Measurements from ENCODE around the gene SDK2.
"Not testable (repeated sequence)": the region's sequence is repeated elsewhere in the genome, so short reads cannot be mapped to it uniquely, and the experiment has no call there.

SDK2 gene

GRCh38 chr17:73342050-73342522 is 302.2 kb downstream of the SDK2 start:
- peak; percentile 98 for DNase-seq (ENCODE audit: low spot score)

GRCh38 chr17:73341350-73342049 is 302.7 kb downstream of the SDK2 start:
- DNase-seq (ENCODE audit: low spot score), result no peak

- DNase-seq (ENCODE audit: low spot score), result no peak
Measured at GRCh38 chr17:73340093-73340596, 304.1 kb downstream of the SDK2 start.

GRCh38 chr17:73338566-73339197 is 305.6 kb downstream of the SDK2 start:
- DNase-seq (ENCODE audit: low spot score), result no peak

GRCh38 chr17:73338050-73338521 is 306.2 kb downstream of the SDK2 start:
- peak; percentile 45 for DNase-seq (ENCODE audit: low spot score)

GRCh38 chr17:73337330-73337710 is 306.9 kb downstream of the SDK2 start:
- DNase-seq (ENCODE audit: low spot score), result no peak

- DNase-seq (ENCODE audit: low spot score), result no peak
Measured at GRCh38 chr17:73336408-73337329, 307.6 kb downstream of the SDK2 start.

- no peak for DNase-seq (ENCODE audit: low spot score)
Measured at GRCh38 chr17:73335591-73336407, 308.4 kb downstream of the SDK2 start.

- DNase-seq (ENCODE audit: low spot score), result no peak
Measured at GRCh38 chr17:73334771-73335513, 309.3 kb downstream of the SDK2 start.

GRCh38 chr17:73333445-73333844 is 310.8 kb downstream of the SDK2 start:
- DNase-seq (ENCODE audit: low spot score), result not testable (repeated sequence)

- DNase-seq (ENCODE audit: low spot score), result no peak
Measured at GRCh38 chr17:73331060-73331459, 313.2 kb downstream of the SDK2 start.

GRCh38 chr17:73327676-73328075 is 316.6 kb downstream of the SDK2 start:
- no peak for DNase-seq (ENCODE audit: low spot score)

- DNase-seq (ENCODE audit: low spot score), result no peak
Measured at GRCh38 chr17:73325527-73325842, 318.8 kb downstream of the SDK2 start.

- no peak for DNase-seq (ENCODE audit: low spot score)
Measured at GRCh38 chr17:73324711-73325526, 319.3 kb downstream of the SDK2 start.

GRCh38 chr17:73324160-73324475 is 320.1 kb downstream of the SDK2 start:
- DNase-seq (ENCODE audit: low spot score), result no peak

GRCh38 chr17:73323409-73324159 is 320.7 kb downstream of the SDK2 start:
- DNase-seq (ENCODE audit: low spot score), result no peak

- DNase-seq (ENCODE audit: low spot score), result no peak
Measured at GRCh38 chr17:73320601-73321264, 323.5 kb downstream of the SDK2 start.

GRCh38 chr17:73319766-73320165 is 324.5 kb downstream of the SDK2 start:
- no peak for DNase-seq (ENCODE audit: low spot score)

GRCh38 chr17:73318836-73319235 is 325.4 kb downstream of the SDK2 start:
- no peak for DNase-seq (ENCODE audit: low spot score)
